NCI-H2081 (cell line): ENCODE measurements around the gene CLPTM1L.
"Not testable (repeated sequence)": the region's sequence is repeated elsewhere in the genome, so short reads cannot be mapped to it uniquely, and the experiment has no call there.

Experiments
- DNase-seq, 2 experiments: peaks; one replicate each; lab custom pipeline; 2025; lab: John Stamatoyannopoulos, UW

Gene CLPTM1L

DNA sequence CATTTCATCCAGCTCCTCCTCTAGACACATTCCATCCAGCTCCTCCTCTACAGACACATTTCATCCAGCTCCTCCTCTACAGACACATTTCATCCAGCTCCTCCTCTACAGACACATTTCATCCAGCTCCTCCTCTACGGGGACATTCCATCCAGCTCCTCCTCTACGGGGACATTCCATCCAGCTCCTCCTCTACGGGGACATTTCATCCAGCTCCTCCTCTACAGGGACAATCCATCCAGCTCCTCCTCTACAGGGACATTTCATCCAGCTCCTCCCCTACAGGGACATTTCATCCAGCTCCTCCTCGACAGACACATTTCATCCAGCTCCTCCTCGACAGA lies 18.4 kb downstream of the CLPTM1L start:
- DNase-seq: not testable (repeated sequence)

DNA sequence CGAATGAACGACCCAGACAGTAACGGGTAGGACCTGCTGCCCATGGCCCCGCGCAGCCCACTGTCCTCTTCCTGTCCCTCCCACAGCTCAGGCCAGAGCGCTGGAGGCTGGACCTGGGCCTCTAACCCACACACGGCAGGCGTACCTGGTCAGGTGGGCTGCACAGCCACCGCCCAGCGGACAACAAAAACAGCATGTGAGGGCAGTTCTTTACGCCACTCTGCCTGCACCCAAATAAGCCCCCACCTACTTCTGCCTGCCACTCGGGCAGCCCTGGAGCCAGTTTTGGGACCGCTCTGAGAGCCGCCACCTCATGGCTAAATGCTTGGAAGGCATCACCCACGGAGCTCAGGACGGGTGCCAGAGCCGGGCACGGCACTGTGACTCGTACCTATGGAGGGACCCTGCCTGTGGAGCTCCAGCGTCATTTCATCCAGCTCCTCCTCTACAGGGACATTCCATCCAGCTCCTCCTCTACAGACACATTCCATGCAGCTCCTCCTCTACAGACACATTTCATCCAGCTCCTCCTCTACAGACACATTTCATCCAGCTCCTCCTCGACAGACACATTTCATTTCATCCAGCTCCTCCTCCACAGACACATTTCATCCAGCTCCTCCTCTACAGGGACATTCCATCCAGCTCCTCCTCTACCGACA lies 18.9 kb downstream of the CLPTM1L start:
- no peak for DNase-seq

DNA sequence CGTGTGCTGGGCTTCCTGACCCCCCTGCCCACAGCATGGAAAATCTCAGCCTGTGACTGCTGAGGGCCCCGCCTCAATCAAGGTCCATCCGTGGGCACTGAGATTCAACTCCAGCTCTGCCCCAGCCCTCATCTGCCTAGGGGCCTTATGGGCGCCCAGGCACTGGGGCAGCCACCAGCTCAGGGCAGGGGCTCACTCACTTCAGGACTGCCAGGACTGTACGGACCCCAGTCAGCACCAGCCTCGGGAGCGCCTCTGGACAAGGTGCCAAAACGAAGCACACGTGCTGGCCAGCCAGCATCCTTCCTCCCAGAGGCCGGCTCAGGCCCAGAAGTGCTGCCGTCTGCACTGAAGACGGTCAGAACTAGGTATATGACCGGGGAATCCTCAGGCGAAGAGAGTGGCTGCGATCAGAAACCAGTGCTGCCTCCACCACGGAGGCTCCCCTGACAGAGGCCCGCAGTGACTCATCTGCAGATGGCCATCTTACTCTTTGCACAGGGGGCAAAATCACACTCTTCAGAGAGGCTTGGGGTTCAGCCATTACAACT lies 19.6 kb downstream of the CLPTM1L start:
- no peak for DNase-seq

DNA sequence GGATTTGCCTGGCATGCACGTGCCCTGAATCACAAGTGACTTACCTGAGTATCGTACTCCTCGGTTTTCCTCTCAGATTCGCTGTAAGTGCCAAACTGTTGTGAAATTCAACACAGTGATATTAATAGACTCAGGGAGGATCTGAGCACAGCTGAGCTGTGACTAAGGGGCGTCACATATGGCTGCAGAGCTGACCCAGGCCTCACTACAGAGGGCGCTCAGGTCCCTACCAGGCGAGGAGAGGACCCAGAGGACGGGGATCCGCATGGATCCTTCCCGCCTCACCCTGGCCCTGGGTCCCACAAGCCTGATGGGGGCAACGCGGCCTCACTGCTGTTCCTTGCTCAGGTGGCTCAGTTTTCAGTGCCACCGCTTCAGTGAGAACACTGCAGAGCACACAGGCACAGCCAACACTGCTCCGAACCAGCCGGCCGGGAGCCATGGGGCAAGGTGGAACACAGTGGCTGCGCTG lies 20.1 kb downstream of the CLPTM1L start:
- DNase-seq: no peak

DNA sequence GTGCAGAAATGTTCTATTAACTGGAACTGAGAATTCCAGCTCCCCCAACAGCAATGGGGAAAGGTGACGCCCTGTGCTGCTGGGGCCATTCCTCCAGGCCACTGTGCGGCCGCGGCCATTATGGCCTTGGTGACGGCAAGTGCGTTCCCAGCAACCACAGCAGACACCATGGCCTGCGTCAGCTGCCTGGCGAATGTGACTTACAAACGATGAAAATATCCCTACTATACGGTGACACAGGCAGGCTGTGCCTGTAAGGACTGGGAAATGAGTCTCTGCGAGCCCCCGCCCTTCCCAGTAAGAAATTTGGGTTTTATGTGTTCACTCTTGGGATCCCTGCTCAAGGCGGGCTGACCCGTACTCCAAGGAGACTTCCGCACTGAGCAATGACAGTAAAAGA lies 20.6 kb downstream of the CLPTM1L start:
- DNase-seq: no peak

DNA sequence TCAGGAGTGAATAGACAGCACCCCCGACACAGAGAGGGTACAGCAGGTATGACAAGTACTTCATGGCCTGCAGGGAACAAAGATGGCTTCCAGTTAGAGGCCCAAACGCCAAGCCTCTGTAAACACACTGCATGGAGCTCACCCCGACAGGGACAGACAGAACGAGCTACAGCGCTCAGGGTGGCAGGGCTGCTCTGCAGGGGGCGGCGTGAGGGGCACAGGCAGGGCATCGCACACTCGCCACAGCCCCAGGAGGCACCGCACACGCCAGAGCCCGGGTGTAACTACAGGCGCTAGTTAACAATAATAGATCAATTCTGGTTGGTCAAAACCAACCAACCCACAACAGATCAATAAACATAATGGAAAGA lies 21.1 kb downstream of the CLPTM1L start:
- no peak for DNase-seq

GRCh38 chr5:1322955-1323802 lies 21.7 kb downstream of the CLPTM1L start:
- no peak for DNase-seq

- DNase-seq: no peak
Measured at GRCh38 chr5:1322036-1322900, 22.6 kb downstream of the CLPTM1L start.

GRCh38 chr5:1321576-1321975 lies 23.3 kb downstream of the CLPTM1L start:
- DNase-seq: no peak

DNA sequence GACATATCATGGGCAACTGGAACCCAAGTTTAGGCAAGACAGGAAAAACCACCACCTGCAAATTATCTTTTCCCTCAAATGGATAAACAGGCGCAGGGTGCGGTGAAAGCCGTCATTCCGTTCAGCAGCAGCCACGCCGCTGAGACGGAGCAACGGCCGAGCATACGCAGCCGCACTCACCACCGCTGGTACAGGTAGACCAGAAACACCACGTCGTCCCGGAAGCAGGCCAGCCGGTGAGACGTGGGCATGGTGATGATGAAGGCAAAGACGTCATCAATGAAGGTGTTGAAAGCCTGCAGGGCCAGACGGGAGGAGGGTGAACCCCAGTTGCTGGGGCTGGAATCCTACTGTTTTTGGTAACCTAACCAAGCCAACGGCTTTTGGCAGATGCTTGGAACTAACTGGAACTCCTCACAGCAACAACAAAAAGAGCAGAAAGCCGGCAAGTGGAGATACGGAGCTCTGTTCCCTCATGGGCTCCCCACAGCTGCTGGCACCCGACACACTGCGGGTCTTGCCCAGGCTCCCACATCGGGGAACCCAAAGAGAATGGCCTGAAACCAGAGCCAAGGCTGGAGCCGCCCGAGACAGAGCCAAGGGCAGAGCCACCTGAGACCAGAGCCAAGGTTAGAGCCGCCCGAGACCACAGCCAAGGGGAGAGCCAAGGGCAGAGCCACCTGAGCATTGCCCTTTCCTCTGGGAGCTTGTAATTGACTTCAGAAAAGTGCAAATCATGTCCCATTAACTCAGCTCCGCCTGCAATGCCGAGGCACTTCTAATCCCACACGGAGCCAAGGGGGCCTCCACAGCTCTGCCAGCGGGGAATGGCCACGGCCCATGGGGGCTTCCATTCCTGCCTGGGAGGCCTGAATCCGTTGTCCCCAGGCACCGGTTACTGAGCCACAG lies 24.2 kb downstream of the CLPTM1L start:
- DNase-seq: no peak

GRCh38 chr5:1319436-1320256 lies 25.3 kb downstream of the CLPTM1L start:
- DNase-seq: no peak

DNA sequence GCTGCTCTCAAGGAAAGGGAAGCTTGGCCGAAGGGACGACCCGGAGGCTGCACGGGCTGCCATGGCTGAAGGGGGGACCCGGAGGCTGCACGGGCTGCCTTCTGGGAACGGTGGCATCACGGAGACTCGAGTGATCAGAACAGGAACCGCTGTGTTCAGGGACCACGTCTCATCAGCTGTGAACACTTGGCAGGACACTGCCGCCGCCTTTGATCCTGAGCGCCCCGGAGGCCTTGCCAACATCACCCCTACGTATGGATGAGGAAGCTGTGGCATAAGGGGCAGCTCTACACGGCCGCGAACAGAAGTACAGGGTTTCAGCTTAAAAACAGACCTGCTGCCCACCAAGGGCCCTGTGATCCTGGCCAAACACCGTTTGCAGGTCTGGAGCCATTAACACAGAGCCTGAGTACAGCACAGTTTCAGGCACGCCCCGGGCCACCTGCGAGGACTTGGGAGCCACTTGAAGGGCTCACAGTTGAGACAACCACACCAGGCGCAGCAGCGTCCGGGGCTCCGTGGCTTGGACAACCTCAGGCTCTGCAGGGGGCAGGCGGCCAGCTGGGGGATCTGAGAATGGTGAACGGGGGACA lies 26.1 kb downstream of the CLPTM1L start:
- no peak for DNase-seq

GRCh38 chr5:1317921-1318565 lies 26.9 kb downstream of the CLPTM1L start:
- no peak for DNase-seq

DNA sequence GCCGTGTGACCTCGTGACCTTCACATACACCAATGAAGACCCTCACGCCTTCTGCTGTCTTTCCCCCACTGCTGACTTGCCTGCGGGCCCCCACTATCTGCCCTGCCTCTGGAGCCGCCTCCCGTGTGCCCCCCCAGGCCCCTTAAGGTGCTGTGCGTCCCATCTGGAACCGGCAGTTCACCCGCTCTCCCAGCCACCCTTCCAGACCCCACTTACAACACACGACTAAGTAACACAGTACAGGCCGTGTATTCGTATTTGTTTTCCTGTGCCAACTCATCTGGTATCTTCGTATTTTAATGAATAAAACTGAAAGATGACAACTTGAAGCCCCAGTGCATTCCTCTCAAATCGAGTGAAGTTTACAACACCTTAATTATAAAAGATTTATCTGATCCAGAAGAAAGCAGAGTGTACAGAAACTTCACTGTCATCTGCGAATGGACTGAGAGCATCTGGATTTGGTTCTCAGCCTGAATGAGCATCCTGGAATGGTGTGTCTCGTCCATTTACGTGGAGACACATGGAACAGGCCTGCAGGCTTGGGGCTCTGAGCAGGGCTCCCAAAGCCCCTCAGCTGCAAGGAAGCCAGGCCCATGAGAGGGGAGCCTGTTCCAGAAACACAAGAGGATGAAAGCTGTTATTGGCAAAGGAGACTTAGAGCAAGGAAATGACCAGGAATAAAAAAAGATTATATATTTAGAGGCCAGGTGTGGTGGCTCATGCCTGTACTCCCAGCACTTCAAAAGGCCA lies 28.1 kb downstream of the CLPTM1L start:
- DNase-seq: no peak

GRCh38 chr5:1315709-1316587 lies 29.0 kb downstream of the CLPTM1L start:
- peak; percentile 100 for DNase-seq

DNA sequence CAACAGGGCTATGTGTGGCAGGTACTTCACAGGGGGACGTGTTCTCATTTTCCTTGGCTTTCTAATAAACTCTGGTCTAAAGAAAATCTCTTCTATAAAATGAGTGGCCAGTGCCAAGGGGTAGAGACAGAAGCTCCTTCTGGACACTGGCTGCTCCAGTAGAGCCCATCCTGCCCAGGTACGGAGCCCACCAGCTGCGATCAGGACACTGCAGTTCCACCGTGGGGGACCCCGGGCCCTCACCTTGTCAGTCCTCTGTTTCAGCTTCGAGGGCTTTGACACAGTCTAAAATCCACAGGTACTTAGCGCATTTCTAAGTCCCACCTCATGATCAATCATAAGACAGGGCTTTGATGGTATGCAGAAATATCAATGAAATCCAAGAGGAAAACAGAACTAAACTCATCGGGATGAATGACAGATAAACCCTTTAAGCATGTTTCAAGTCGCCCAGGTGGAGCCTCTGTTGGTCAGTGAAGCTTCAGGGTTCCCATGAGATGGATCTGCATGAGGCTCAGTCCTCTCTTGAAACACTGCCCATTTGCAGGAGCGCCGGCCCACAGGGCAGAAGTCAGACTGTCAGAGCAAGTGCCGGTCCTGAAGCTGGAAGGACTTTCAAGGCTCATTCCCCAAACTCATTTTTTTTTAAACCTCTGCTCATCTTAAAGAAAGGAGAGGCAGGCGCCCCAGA lies 29.7 kb downstream of the CLPTM1L start:
- peak in 1 of 2 experiments; percentile 50 for DNase-seq

DNA sequence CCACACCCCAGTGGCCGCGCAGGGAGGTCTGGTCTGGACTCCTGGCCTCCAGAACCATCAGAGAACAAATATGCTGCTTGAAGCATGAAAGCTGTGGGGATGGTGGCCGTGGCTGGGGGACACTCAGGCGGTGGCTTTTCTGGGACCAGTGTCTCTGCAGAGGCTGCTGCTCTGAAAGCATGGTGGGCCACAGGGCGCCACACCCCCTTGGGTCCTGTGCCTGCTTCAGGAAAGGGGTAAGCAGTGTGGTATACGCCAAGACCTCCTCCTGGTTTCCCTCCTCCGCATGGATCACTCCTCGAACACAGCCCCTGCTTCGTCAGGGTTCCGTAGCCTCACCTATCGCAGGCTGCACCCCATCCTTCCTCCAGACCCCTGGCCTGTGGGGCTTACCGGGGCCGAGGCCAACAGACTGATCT lies 30.3 kb downstream of the CLPTM1L start:
- DNase-seq: no peak
